GM18505 (cell line): ENCODE data around the gene ALK.

ENCODE experiments used
- ATAC-seq: cut with Tn5 transposase; IDR thresholded peaks from one replicate; pipeline ENCODE4 v1.9.1; 2021; ENCODE audit not compliant: unreplicated experiment
- POLR2A ChIP-seq: IDR thresholded peaks from 4 replicates; pipeline ENCODE4 v1.6.1; 2011; ENCODE audit warnings: borderline replicate concordance; ENCODE audit not compliant: insufficient read depth, insufficient read length; ENCODE audit errors: extremely low read depth

ALK gene

GRCh38 chr2:29444150-29444549 lies 477.2 kb downstream of the ALK start:
- no peak for TF ChIP-seq POLR2A
- no peak for ATAC-seq

- no peak for ATAC-seq
- TF ChIP-seq POLR2A = no peak
These were observed 477.8 kb downstream of the ALK start for GRCh38 chr2:29443627-29444026.

DNA sequence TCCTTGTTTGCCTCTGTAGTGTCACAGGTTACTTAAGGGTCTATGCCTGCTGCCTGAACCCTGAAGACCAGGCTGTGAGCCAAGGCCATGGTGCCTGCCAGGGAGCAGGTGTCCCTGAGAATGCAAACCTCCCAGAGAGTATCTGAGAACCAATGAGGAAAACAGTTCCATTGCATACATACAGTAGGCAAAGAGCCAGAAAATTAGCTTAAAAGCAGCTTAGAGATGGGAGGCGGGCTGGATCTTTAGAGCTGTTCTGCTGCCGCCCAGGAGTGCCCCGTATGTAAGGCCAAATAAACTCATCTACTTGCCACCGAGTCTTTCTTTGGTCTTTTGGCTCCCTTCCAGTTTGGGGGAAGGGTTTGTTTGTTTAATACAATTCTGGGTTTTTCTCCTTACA lies 478.2 kb downstream of the ALK start:
- ATAC-seq = no peak
- no peak for TF ChIP-seq POLR2A

- no peak for ATAC-seq
- TF ChIP-seq POLR2A = no peak
These were observed 480.3 kb downstream of the ALK start for GRCh38 chr2:29440921-29441623.

DNA sequence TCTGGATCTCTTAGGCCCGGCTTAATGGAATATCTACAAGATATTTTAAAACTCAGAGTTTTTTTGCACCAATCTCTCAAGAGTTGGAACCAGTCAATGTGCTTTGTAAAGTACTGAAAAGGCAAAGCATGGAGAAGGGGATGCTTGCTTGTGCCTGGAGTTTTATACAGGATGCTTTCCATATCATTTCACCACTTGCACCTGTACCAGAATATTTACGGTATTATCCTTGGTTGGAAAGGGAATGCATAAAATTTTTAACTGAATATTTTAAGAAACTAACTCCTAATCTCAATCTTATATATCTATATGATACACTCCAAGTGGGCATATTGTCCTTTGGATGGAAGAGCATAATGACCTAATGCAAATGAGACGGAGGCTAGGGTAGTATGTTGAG lies 487.5 kb downstream of the ALK start:
- no peak for TF ChIP-seq POLR2A
- no peak for ATAC-seq

- no peak for ATAC-seq
- no peak for TF ChIP-seq POLR2A
These were observed 488.3 kb downstream of the ALK start for GRCh38 chr2:29433128-29433527.

DNA sequence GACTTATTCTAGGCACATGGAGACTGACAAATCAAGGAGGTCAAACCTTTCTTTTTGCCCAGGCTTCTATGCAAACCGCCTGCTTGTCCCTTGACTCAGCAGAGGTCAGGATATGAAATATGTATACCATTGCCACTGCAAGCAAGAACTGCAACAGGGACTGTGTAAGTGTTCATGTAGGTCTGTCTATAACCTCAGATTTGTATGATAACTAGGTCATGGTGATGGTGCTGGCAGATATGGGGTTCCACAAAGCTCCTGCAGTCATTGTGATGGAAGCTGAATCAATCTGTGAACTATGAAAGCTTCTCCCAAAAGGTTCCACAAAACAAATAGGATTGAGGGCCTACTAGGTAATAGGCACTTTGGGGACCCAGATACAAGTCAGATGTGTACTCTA lies 489.9 kb downstream of the ALK start:
- ATAC-seq = no peak

GRCh38 chr2:29430382-29431112 lies 490.8 kb downstream of the ALK start:
- TF ChIP-seq POLR2A = no peak
- ATAC-seq = no peak

More for the DNA sequence above, 489.9 kb downstream of the ALK start:
- TF ChIP-seq POLR2A = no peak

- no peak for TF ChIP-seq POLR2A
- ATAC-seq = no peak
These were observed 495.0 kb downstream of the ALK start for GRCh38 chr2:29426354-29426753.

DNA sequence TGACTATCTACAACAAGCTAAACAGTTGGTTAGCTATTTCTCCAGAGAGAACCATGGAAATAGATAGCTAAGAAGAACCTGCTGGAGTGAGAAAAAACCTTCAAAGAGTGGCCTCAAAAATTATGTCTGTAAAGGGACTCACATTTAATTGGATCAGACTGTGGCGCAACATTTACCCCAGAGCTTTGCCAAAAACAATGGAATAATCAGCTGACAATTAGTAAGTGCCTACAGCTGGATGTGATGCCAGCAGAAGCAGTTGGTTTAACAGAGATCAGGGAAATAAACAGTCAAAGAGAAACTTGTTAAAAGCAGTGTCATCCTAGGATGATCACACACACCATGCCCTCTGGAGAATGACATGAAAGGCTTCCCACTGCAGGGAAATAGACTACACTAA lies 495.5 kb downstream of the ALK start:
- ATAC-seq = no peak
- no peak for TF ChIP-seq POLR2A

- no peak for ATAC-seq
These were observed 498.2 kb downstream of the ALK start for GRCh38 chr2:29423061-29423666.

DNA sequence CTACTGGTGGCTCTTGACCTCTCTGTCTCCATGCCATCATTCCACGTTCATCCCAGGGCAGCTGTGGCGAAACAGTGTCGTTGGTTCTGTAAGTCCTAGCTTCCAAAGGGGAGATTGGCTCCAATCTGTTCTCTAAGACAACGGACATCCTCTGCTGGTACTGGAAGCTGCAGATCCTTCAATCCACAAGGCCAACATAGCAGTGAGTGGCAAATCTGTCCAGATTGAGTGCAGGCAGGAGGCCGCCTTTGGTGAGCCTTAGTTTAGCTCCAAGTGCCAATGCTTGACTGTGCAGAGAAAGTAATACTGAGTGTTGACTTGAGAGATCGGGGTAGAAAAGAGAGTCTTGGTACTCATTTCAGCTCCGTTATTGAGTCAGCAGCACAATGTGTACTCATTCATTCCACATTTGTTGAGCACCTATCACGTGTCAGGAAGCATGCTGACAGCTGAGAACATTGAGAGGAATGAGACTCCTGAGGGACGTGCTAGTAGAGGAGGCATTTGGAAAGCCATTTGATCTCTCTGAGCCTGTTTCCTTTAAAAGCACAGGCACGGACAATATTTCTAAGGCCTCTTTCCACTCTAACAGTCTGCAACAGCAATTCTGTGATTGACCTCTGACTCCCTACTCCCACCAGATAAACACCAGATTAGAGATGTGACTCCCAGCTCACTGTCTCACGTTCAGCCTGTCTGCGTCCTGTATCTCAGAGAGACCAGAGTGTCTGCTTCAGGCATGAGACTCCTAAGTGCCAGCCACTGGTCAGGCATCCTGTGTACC lies 500.2 kb downstream of the ALK start:
- TF ChIP-seq POLR2A = no peak

More at GRCh38 chr2:29423061-29423666, 498.2 kb downstream of the ALK start:
- TF ChIP-seq POLR2A = no peak

DNA sequence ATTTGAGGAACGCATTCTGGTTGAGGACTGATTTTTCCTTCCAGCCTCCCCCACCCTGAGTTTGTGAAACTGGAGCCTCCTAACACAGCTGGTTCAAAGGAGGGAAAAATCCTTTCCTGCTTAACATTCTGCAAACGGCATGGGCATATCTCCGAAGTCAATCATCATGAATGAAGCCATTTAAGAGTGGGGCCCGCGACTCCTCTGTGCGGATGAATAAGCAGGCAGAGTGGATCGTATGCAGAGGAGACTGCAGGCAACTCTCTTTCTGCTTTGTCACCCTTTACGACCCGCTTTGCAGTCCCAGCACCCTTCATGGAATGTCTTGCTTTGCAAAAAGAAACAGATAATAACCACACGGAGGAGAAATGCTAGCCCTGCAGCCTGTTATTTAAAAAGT lies 500.9 kb downstream of the ALK start:
- TF ChIP-seq POLR2A = no peak
- ATAC-seq = no peak

More for the DNA sequence above, 500.2 kb downstream of the ALK start:
- ATAC-seq = no peak

GRCh38 chr2:29417630-29418029 lies 503.8 kb downstream of the ALK start:
- no peak for TF ChIP-seq POLR2A
- no peak for ATAC-seq
